SKM-1 treated with dmso at 0.1 percent for 144 hours (cell line): Measurements from ENCODE around the gene WDFY4.
A peak's percentile ranks its signal among the peaks of the same experiment; 100 is the strongest.

Experiments
- DNase-seq: peaks from one replicate; lab custom pipeline; 2025; ENCODE audit not compliant: unreplicated experiment; lab: John Stamatoyannopoulos, UW

Gene WDFY4

GRCh38 chr10:48653944-48654698 lies 30.6 kb upstream of the WDFY4 start:
- no peak for DNase-seq

DNA sequence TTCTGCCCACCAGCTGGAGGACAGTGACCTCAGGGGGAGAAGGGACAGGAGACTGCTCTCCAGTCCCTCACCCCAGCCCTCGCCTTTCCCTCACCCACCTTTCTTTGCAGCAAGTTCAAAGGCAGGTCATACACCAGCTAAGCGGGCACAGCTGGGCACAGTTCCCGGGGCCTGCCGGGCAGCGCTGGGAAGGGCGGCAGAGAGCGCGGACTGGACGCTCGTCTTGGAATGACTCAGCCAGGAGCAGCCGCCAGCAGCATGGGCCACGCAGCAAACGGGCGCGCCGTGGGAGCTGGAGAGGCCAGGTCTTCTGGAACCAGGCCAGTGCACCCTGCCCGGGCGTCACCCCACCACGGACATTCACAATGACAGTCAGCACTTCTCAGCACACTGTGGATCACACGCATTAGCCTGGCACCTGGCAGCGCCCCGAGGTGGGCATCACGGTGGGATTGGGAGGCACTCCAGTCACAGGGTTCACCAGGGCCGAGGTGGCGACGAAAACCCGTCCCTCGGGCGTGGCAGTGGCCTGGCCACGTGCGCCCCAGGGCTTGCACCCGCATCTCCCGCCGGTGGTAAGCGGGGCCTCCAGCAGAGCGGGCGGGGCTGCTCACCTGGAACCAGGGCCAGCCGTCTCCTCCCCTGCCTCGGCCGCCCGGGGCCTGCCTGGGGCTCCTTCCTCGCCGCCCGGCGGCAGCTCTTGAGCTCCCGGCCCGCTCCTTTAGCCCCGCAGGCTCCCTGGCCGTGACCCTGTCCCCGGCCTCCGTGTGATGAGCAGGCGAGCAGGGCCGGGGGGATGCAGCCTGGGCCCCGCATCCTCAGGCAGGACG lies 29.0 kb upstream of the WDFY4 start:
- no peak for DNase-seq

GRCh38 chr10:48656241-48656913 lies 28.3 kb upstream of the WDFY4 start:
- peak; percentile 81 for DNase-seq

GRCh38 chr10:48656914-48657305 lies 27.8 kb upstream of the WDFY4 start:
- DNase-seq = no peak

DNA sequence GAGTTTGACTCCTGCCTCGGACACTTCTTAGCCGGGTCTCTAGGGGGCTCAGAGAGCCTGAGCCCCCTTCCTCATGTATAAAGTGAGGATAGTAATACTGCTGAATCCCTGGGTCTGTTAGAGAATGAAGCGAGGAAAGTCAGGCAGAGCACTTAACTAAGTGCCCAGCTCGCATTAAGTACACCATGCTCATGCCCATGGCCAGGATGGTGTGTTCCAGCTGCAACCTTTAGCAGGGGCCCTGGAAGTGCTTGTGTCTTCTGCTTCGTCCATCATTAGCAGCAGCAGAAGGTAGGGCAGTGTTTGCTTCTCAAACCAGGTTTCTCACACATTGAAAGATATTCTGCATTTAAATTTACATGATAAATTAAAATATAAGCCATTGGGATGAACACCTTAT lies 27.3 kb upstream of the WDFY4 start:
- no peak for DNase-seq

DNA sequence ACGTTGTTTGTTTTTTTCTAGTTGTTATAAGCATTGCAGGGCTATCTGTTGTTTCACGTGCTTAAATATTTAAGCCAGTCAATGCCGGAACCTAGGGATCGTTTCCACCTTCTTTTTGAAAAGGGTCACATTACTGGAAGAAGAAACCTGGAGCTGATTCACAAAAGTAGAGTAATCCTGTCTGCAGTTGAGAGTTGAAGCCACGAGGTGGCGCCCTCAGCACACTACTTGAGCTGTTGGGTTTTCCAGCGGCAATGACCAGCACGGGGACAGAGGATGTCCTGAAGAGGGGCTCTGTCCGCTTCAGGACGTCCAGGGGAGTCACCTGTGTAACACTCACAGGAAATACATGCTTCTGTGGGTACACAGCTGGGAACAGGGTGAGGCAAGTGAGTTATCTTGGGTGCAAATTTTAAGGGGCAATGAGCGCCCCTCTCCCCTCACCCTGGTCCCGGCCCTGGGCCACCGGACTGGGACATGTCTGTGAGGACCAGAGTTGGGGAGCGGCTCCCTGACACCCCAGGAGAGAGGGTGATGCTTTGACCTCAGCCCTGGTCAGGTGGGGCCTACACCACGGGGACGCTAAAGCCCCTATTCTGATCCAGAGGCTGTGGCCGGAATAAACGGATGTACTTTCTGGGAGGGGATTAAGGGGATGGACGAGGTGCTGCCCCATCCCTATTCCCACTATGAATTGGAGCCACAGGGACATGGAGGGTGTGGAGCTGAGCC lies 26.3 kb upstream of the WDFY4 start:
- DNase-seq = peak; percentile 48

- DNase-seq = no peak
Measured at GRCh38 chr10:48658975-48659269, 25.8 kb upstream of the WDFY4 start.

DNA sequence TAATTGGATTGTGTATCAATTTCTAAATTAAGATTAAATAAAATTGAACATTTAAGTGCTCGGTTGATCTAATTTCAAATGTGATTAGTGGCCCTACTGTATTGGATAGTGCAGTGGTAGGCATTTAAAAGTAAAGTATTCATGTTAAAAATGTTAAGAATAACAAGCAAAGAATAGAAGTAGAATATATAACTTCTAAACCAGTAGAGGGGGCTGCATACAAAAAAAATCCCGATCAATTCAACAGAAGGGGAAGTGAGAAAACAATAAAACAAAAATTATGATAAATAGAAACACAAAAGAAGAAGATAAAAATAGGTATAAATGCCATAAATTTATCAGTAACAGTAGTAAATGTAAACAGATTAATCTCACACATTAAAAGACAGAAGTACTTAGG lies 24.9 kb upstream of the WDFY4 start:
- DNase-seq = peak; percentile 51

GRCh38 chr10:48661441-48661840 lies 23.2 kb upstream of the WDFY4 start:
- no peak for DNase-seq

GRCh38 chr10:48667960-48668590 lies 16.6 kb upstream of the WDFY4 start:
- peak; percentile 73 for DNase-seq

GRCh38 chr10:48670978-48671913 lies 13.4 kb upstream of the WDFY4 start:
- DNase-seq = no peak

- DNase-seq = no peak
Measured at GRCh38 chr10:48671914-48672595, 12.6 kb upstream of the WDFY4 start.

- DNase-seq = no peak
Measured at GRCh38 chr10:48672596-48673265, 11.9 kb upstream of the WDFY4 start.

GRCh38 chr10:48677625-48678024 lies 7.0 kb upstream of the WDFY4 start:
- DNase-seq = no peak

GRCh38 chr10:48678041-48678440 lies 6.6 kb upstream of the WDFY4 start:
- DNase-seq = no peak

DNA sequence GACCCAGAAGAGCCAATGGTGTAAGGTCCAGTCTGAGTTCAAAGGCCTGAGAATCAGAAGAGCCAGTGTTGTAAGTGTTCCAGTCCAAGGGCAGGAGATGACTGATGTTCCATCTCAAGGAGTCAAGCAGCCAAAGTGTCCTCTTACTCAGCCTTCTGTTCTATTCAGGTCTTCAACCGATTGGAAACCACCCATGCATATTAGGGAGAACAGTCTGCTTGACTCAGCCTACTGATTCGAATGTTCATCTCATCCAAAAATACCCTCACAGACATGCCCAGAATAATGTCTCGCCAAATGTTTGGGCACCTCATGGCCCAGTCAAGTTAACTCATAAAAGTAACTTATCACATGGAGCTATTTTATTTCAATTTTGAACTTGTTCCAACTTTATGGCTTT lies 2.9 kb upstream of the WDFY4 start:
- DNase-seq = no peak

GRCh38 chr10:48682265-48682664 lies 2.4 kb upstream of the WDFY4 start:
- DNase-seq = no peak

- DNase-seq = no peak
Measured at GRCh38 chr10:48683424-48683823, 1.2 kb upstream of the WDFY4 start.

DNA sequence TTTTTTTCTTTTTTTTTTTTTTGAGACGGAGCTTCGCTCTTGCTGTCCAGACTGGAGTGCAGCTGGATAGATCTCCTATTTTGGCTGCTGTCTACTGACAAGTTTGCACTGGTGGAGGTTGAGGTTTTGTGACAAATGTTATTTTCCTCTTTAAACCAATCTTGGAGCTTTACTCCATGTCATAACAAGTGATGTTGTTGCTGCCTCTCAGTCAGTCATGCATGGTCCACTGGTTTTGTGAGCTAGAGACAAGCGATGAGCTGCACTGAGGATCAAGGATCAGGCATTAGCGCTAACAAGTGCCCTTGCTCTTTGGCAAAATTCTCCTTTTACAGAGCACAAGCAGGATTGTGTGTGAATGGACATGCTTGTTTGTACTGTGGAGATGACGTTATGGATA lies 805 bp upstream of the WDFY4 start:
- DNase-seq = no peak
